HL-60/S4 treated with phorbol 12-myristate 13-acetate at 8.2 ng/mL for 4 days and 3 days (cell line): ENCODE results near the gene PTPRU.
"Not testable (repeated sequence)": the region's sequence is repeated elsewhere in the genome, so short reads cannot be mapped to it uniquely, and the experiment has no call there.

Experiments
- in situ Hi-C: fragments of 300-500 bp; cut with MboI; formaldehyde crosslinking; loops from 2 replicates; pipeline ENCODE4 v1.15.0; 2022; ENCODE audit warnings: low sequenced_read_pairs

Gene PTPRU

GRCh38 chr1:29283804-29284195 is 47.5 kb downstream of the PTPRU start:
- in situ Hi-C loops, result no loop called here

GRCh38 chr1:29284286-29284960 is 48.1 kb downstream of the PTPRU start:
- in situ Hi-C loops, result no loop called here

- in situ Hi-C loops, result no loop called here
Measured at GRCh38 chr1:29284961-29285560, 48.7 kb downstream of the PTPRU start.

GRCh38 chr1:29285771-29286170 is 49.4 kb downstream of the PTPRU start:
- in situ Hi-C loops, result no loop called here

GRCh38 chr1:29286194-29286767 is 50.0 kb downstream of the PTPRU start:
- in situ Hi-C loops, result no loop called here

GRCh38 chr1:29289493-29289892 is 53.2 kb downstream of the PTPRU start:
- in situ Hi-C loops, result no loop called here

GRCh38 chr1:29290414-29290985 is 54.2 kb downstream of the PTPRU start:
- in situ Hi-C loops, result no loop called here

GRCh38 chr1:29291756-29292155 is 55.4 kb downstream of the PTPRU start:
- in situ Hi-C loops, result no loop called here

- in situ Hi-C loops, result no loop called here
Measured at GRCh38 chr1:29292344-29292743, 56.0 kb downstream of the PTPRU start.

GRCh38 chr1:29297450-29297849 is 61.1 kb downstream of the PTPRU start:
- in situ Hi-C loops, result no loop called here

GRCh38 chr1:29298246-29298645 is 61.9 kb downstream of the PTPRU start:
- in situ Hi-C loops, result no loop called here

GRCh38 chr1:29299446-29299845 is 63.1 kb downstream of the PTPRU start:
- in situ Hi-C loops, result no loop called here

GRCh38 chr1:29301732-29302131 is 65.4 kb downstream of the PTPRU start:
- in situ Hi-C loops, result not testable (repeated sequence)

GRCh38 chr1:29303201-29304024 is 67.1 kb downstream of the PTPRU start:
- in situ Hi-C loops, result no loop called here

- in situ Hi-C loops, result no loop called here
Measured at GRCh38 chr1:29304025-29304684, 67.8 kb downstream of the PTPRU start.

- in situ Hi-C loops, result no loop called here
Measured at GRCh38 chr1:29305943-29306342, 69.6 kb downstream of the PTPRU start.

GRCh38 chr1:29306471-29307140 is 70.3 kb downstream of the PTPRU start:
- in situ Hi-C loops, result no loop called here

GRCh38 chr1:29309075-29309474 is 72.8 kb downstream of the PTPRU start:
- in situ Hi-C loops, result no loop called here

- in situ Hi-C loops, result no loop called here
Measured at GRCh38 chr1:29309621-29310020, 73.3 kb downstream of the PTPRU start.

- in situ Hi-C loops, result no loop called here
Measured at GRCh38 chr1:29310616-29311180, 74.4 kb downstream of the PTPRU start.
